Right lobe of liver (tissue), 4 donors: ENCODE measurements around the gene FCN3.
"Not testable (repeated sequence)": the region's sequence is repeated elsewhere in the genome, so short reads cannot be mapped to it uniquely, and the experiment has no call there.

Experiments used
- CTCF ChIP-seq, 4 donors: fragments of 200-600 bp in 3 of 4; fragments of 450-650 bp in 1 of 4; IDR thresholded peaks; one replicate each; pipeline versions ENCODE4 v1.5.1 to v1.8.0; 2016 to 2022; ENCODE audit warnings: antibody characterized with exemption in 4 of 4, mild to moderate bottlenecking in 2 of 4
- POLR2A ChIP-seq: fragments of 450-650 bp; IDR thresholded peaks from one replicate; pipeline ENCODE4 v1.6.1; 2017; ENCODE audit warnings: antibody characterized with exemption, mild to moderate bottlenecking
- donor health status: DM: no; HTN: no; CAD: no.
- donor health status: DM: no; HTN: no; CAD: no.
- donor health status: DM: no; HTN: yes; CAD: no.

- not testable (repeated sequence) for TF ChIP-seq CTCF (IDR thresholded peaks at IDR 0.05); POLR2A
Observed at GRCh38 chr1:27384797-27385196, 10.2 kb upstream of the FCN3 start.
